IMR-90 (cell line): Measurements from ENCODE around the gene FAM8A1. TPM values are rescaled to one million over a fixed set of nuclear protein-coding genes. Genes with fewer than 3 reads are reported as not detected.

Experiments
- ATAC-seq: fragments of 200-7000 bp; cut with Tn5 transposase; 2 replicates; pipeline ENCODE4 v1.9.1; 2020; ENCODE audit warnings: low read depth, mild to moderate bottlenecking, moderate library complexity
- BruUV-seq: library from RNA; stranded (reverse); fragments of 400-500 nt; replicated peaks from 2 replicates; lab custom pipeline; 2021; lab: Mats Ljungman, UMichigan
- CTCF ChIA-PET: fragments of 300-600 bp; formaldehyde crosslinking; extraction: SDS; loops from one replicate; lab custom pipeline; 2021; ENCODE audit warnings: antibody characterized with exemption; lab: Yijun Ruan, JAX
- POLR2A ChIA-PET: fragments of 300-600 bp; sonication (Branson Sonifier 250); formaldehyde crosslinking; loops from one replicate; lab custom pipeline; 2022; ENCODE audit warnings: antibody characterized with exemption; ENCODE audit not compliant: unreplicated experiment; lab: Charles Lee
- DNase-seq: peaks from one replicate; pipeline ENCODE4 v3.0.0; 2013
- H2AFZ ChIP-seq: replicated peaks from 2 replicates; pipeline ENCODE3; 2013; ENCODE audit warnings: low read length, mild to moderate bottlenecking; ENCODE audit not compliant: poor library complexity
- H2AK5ac ChIP-seq: 2 replicates; pipeline ENCODE4 v1.6.1; 2013; ENCODE audit warnings: low read depth, low read length, inconsistent platforms
- H2AK9ac ChIP-seq: replicated peaks from 2 replicates; pipeline ENCODE3; 2013; ENCODE audit warnings: mild to moderate bottlenecking, low read depth, low read length, moderate library complexity; ENCODE audit not compliant: poor library complexity
- H2BK120ac ChIP-seq: 2 replicates; pipeline ENCODE4 v1.6.1; 2013; ENCODE audit warnings: low read depth, low read length, inconsistent platforms
- H2BK15ac ChIP-seq: 3 replicates; pipeline ENCODE4 v1.6.1; 2013; ENCODE audit warnings: low read depth, low read length, inconsistent platforms
- H2BK20ac ChIP-seq: 2 replicates; pipeline ENCODE4 v1.6.1; 2013; ENCODE audit warnings: low read depth, mild to moderate bottlenecking, inconsistent platforms, low read length, moderate library complexity
- H2BK5ac ChIP-seq: 2 replicates; pipeline ENCODE4 v1.6.1; 2013; ENCODE audit warnings: mild to moderate bottlenecking, low read depth, low read length, inconsistent platforms; ENCODE audit not compliant: poor library complexity, severe bottlenecking
- H3K14ac ChIP-seq: replicated peaks from 2 replicates; pipeline ENCODE4 v1.6.1; 2013; ENCODE audit warnings: low read depth, low read length, inconsistent platforms
- H3K18ac ChIP-seq: 2 replicates; pipeline ENCODE4 v1.6.1; 2013; ENCODE audit warnings: low read depth, low read length, control low read depth
- H3K23ac ChIP-seq: 2 replicates; pipeline ENCODE4 v1.6.1; 2013; ENCODE audit warnings: low read depth, low read length, inconsistent platforms
- H3K27ac ChIP-seq: 2 replicates; pipeline ENCODE4 v1.5.1; 2013; ENCODE audit warnings: mild to moderate bottlenecking, control low read depth, low read length; ENCODE audit not compliant: insufficient read depth
- H3K27me3 ChIP-seq: 2 replicates; pipeline ENCODE4 v1.6.1; 2013; ENCODE audit warnings: low read length; ENCODE audit not compliant: control insufficient read depth, insufficient read depth
- H3K36me3 ChIP-seq: 2 replicates; pipeline ENCODE4 v1.6.1; 2013; ENCODE audit warnings: low read length, mixed read lengths; ENCODE audit not compliant: control insufficient read depth, insufficient read depth
- H3K4ac ChIP-seq: 2 replicates; pipeline ENCODE4 v1.6.1; 2013; ENCODE audit warnings: low read depth, low read length, inconsistent platforms
- H3K4me1 ChIP-seq: 2 replicates; pipeline ENCODE4 v1.6.1; 2013; ENCODE audit warnings: low read length, mixed read lengths; ENCODE audit not compliant: control insufficient read depth, insufficient read depth
- H3K4me2 ChIP-seq: 2 replicates; pipeline ENCODE4 v1.6.1; 2013; ENCODE audit warnings: low read depth, mild to moderate bottlenecking, control low read depth, low read length, moderate library complexity
- H3K4me3 ChIP-seq: 2 replicates; pipeline ENCODE4 v1.5.1; 2013; ENCODE audit warnings: low read depth, mild to moderate bottlenecking, control low read depth, low read length, moderate library complexity; ENCODE audit not compliant: insufficient read depth
- H3K56ac ChIP-seq: 2 replicates; pipeline ENCODE4 v1.6.1; 2013; ENCODE audit warnings: low read length, inconsistent platforms; ENCODE audit not compliant: insufficient read depth; ENCODE audit errors: extremely low read depth
- H3K79me1 ChIP-seq, 2 experiments: 2 replicates each; pipeline ENCODE4 v1.6.1; 2013; ENCODE audit warnings: low read length in 2 of 2, inconsistent platforms in 1 of 2, low read depth in 1 of 2
- H3K9ac ChIP-seq: 2 replicates; pipeline ENCODE4 v1.6.1; 2013; ENCODE audit warnings: low read depth, low read length, control low read depth
- H3K9me1 ChIP-seq: 2 replicates; pipeline ENCODE4 v1.6.1; 2013; ENCODE audit warnings: low read length, inconsistent platforms; ENCODE audit not compliant: insufficient read depth
- H3K9me3 ChIP-seq: 2 replicates; pipeline ENCODE4 v1.6.1; 2013; ENCODE audit warnings: low read length; ENCODE audit not compliant: control insufficient read depth, insufficient read depth
- H4K20me1 ChIP-seq: 2 replicates; pipeline ENCODE4 v1.6.1; 2013; ENCODE audit warnings: low read length, inconsistent platforms; ENCODE audit not compliant: insufficient read depth
- H4K5ac ChIP-seq: 2 replicates; pipeline ENCODE4 v1.6.1; 2013; ENCODE audit warnings: mild to moderate bottlenecking, low read depth, low read length, control low read depth
- H4K8ac ChIP-seq, 2 experiments: 2 replicates each; pipeline ENCODE4 v1.6.1; 2013; ENCODE audit warnings: low read depth in 2 of 2, low read length in 2 of 2, control low read depth in 1 of 2, inconsistent platforms in 1 of 2
- H4K91ac ChIP-seq: 2 replicates; pipeline ENCODE4 v1.6.1; 2013; ENCODE audit warnings: low read depth, low read length, inconsistent platforms; ENCODE audit not compliant: insufficient read depth
- BHLHE40 ChIP-seq: fragments of 150-350 bp; IDR thresholded peaks from 2 replicates; pipeline ENCODE4 v1.6.1; 2016; ENCODE audit warnings: mild to moderate bottlenecking, low read depth, low read length
- CEBPB ChIP-seq: IDR thresholded peaks from 2 replicates; pipeline ENCODE4 v1.6.1; 2012; ENCODE audit warnings: low read depth, low read length, improper control_type of control experiment
- CHD1 ChIP-seq: IDR thresholded peaks from 2 replicates; pipeline ENCODE4 v1.6.1; 2012; ENCODE audit warnings: low read depth, low read length, improper control_type of control experiment
- FOS ChIP-seq: fragments of 150-350 bp; IDR thresholded peaks from 2 replicates; pipeline ENCODE4 v1.6.1; 2016; ENCODE audit warnings: low read depth, low read length
- MAFK ChIP-seq: IDR thresholded peaks from 2 replicates; pipeline ENCODE4 v1.6.1; 2012; ENCODE audit warnings: low read depth, low read length, improper control_type of control experiment
- MAZ ChIP-seq: IDR thresholded peaks from 2 replicates; pipeline ENCODE4 v1.6.1; 2012; ENCODE audit warnings: low read depth, mild to moderate bottlenecking, low read length, improper control_type of control experiment, moderate library complexity, borderline replicate concordance
- MXI1 ChIP-seq: IDR thresholded peaks from 2 replicates; pipeline ENCODE4 v1.6.1; 2012; ENCODE audit warnings: low read depth, mild to moderate bottlenecking, low read length, moderate library complexity, borderline replicate concordance
- NFE2L2 ChIP-seq: fragments of 150-350 bp; IDR thresholded peaks from 2 replicates; pipeline ENCODE4 v1.6.1; 2016; ENCODE audit warnings: low read depth, mild to moderate bottlenecking, low read length
- POLR2A ChIP-seq: IDR thresholded peaks from 2 replicates; pipeline ENCODE4 v1.6.1; 2012; ENCODE audit warnings: mild to moderate bottlenecking, low read depth, low read length
- RAD21 ChIP-seq: IDR thresholded peaks from 2 replicates; pipeline ENCODE4 v1.6.1; 2012; ENCODE audit warnings: low read length, improper control_type of control experiment
- RCOR1 ChIP-seq: IDR thresholded peaks from 2 replicates; pipeline ENCODE4 v1.6.1; 2012; ENCODE audit warnings: mild to moderate bottlenecking, low read length, improper control_type of control experiment; ENCODE audit not compliant: insufficient replicate concordance
- RFX5 ChIP-seq: IDR thresholded peaks from 2 replicates; pipeline ENCODE4 v1.8.0; 2012; ENCODE audit warnings: low read depth, mild to moderate bottlenecking, low read length, moderate library complexity
- SMC3 ChIP-seq: fragments of 150-350 bp; IDR thresholded peaks from 2 replicates; pipeline ENCODE4 v1.6.1; 2016; ENCODE audit warnings: low read depth, mild to moderate bottlenecking, antibody characterized with exemption, low read length, moderate library complexity
- USF2 ChIP-seq: fragments of 150-350 bp; IDR thresholded peaks from 2 replicates; pipeline ENCODE4 v1.6.1; 2017; ENCODE audit warnings: mild to moderate bottlenecking, antibody characterized with exemption, low read length, low read depth
- WGBS, 2 experiments: methylation state at CpG; one replicate each; pipeline versions ENCODE4 v1.1.5 to v1.1.7; 2013; ENCODE audit warnings: missing lambda C conversion rate in 2 of 2; ENCODE audit not compliant: insufficient read length in 1 of 2; ENCODE audit errors: extremely low coverage in 2 of 2; 5-methylcytosine and 5-hydroxymethylcytosine counted together
- dilution Hi-C: fragments of 300-500 bp; cut with HindIII; formaldehyde crosslinking; loops from one replicate; pipeline ENCODE4 v1.14.3; 2018; ENCODE audit warnings: low sequenced_read_pairs; ENCODE audit not compliant: unreplicated experiment
- in situ Hi-C: fragments of 300-500 bp; cut with MboI; formaldehyde crosslinking; loops from 3 replicates; pipeline ENCODE4 v1.14.3; 2019; ENCODE audit warnings: low sequenced_read_pairs, inconsistent platforms, mixed read lengths
- intact Hi-C: fragments of 100-400 bp; cut with micrococcal nuclease; formaldehyde crosslinking; loops from 2 replicates; pipeline ENCODE4 v1.10.0; 2022
- polyA plus RNA-seq, 3 experiments: library from polyadenylated mRNA; depleted of rRNA; stranded (reverse); fragments of >200 nt; gene quantifications; 2 replicates each; pipeline ENCODE4 v1.2.3, GENCODE V29; 2012; ENCODE audit warnings: low replicate concordance in 1 of 3
- total RNA-seq: library from RNA; depleted of rRNA; stranded (reverse); fragments of >200 nt; gene quantifications from 2 replicates; pipeline ENCODE4 v1.2.3, GENCODE V29; 2012
- TF ChIP-seq, protein P1 (sequence below): fragments of 150-350 bp; IDR thresholded peaks from 2 replicates; pipeline ENCODE4 v1.6.1; 2016; ENCODE audit warnings: low read depth, mild to moderate bottlenecking, low read length, moderate library complexity, borderline replicate concordance
- TF ChIP-seq, protein P2 (sequence below): conservative IDR thresholded peaks from 2 replicates; pipeline ENCODE4 v1.5.1; 2012; ENCODE audit warnings: mild to moderate bottlenecking, low read depth, low read length, improper control_type of control experiment

FAM8A1 gene
- total and polyA plus RNA-seq, 2 of the 4 experiments (the other 2 are of a cell fraction) = 8.1 to 8.2 TPM

DNA sequence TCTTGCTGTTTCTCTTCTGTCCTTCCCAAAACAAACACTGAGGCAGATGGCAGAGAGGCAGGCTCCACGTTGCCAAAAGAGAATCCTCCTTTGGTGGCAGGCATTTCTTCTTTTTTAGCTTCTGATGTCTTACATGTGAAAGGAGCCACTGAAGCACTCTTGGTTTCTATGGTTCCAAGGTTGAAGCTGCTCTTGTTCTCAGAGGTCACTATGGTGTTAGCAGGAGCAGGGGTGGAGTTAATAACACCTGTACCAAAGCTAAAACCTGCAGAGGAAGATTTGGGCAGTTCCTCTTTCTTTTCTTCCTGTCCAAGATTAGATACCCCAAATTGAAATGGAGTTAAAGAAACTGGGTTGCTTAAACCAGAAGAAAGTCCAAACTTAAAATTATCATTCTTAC lies 28.8 kb downstream of the FAM8A1 start:
- Histone ChIP-seq H3K4ac (no peak overlapping the region), H4K8ac (no peak overlapping the region), H3K4me1 (no peaks in the 10 kb centered on the region; the same call in 1 of the 2 replicates), H4K20me1 (peaks cover 8% of the 10 kb centered on the region), H3K9me1 (peaks cover 10% of the 10 kb centered on the region), H3K14ac (no peak overlapping the region), H3K27me3 (no peaks in the 10 kb centered on the region), H3K4me2 (no peak overlapping the region), H4K91ac (no peak overlapping the region), H2BK5ac (no peak overlapping the region), H3K79me1 (peaks cover 43 to 58% of the 10 kb centered on the region in 2 experiments), H3K27ac (no peak overlapping the region), H3K9ac (no peak overlapping the region), H4K5ac (0 out of 2 replicates have a peak overlapping the region, but pooled peaks have one; percentile 4), H3K4me3 (no peak overlapping the region), H3K36me3 (peaks cover 24% of the 10 kb centered on the region), H2AFZ (no peak overlapping the region), H2BK20ac (no peak overlapping the region), H2AK9ac (no peak overlapping the region), H2AK5ac (no peak overlapping the region), H3K18ac (no peak overlapping the region), H2BK15ac (no peak overlapping the region), H3K9me3 (no peaks in the 10 kb centered on the region), H3K56ac (no peak overlapping the region), H2BK120ac (no peak overlapping the region), H3K23ac (no peak overlapping the region)
- POLR2A ChIA-PET = no interaction called here
- BruUV-seq = TSS peak; percentile 94
- dilution Hi-C loops (no loop called here), in situ Hi-C loops (loop anchor here (10.0 kb wide), 1 partner anchor 146 kb away; no protein-coding TSS in a partner anchor), intact Hi-C loops (no loop called here)
- no peak for TF ChIP-seq FOS
- TF ChIP-seq, protein P1, sequence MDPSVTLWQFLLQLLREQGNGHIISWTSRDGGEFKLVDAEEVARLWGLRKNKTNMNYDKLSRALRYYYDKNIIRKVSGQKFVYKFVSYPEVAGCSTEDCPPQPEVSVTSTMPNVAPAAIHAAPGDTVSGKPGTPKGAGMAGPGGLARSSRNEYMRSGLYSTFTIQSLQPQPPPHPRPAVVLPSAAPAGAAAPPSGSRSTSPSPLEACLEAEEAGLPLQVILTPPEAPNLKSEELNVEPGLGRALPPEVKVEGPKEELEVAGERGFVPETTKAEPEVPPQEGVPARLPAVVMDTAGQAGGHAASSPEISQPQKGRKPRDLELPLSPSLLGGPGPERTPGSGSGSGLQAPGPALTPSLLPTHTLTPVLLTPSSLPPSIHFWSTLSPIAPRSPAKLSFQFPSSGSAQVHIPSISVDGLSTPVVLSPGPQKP = no peak
- no peak for TF ChIP-seq MXI1
- TF ChIP-seq, protein P2, sequence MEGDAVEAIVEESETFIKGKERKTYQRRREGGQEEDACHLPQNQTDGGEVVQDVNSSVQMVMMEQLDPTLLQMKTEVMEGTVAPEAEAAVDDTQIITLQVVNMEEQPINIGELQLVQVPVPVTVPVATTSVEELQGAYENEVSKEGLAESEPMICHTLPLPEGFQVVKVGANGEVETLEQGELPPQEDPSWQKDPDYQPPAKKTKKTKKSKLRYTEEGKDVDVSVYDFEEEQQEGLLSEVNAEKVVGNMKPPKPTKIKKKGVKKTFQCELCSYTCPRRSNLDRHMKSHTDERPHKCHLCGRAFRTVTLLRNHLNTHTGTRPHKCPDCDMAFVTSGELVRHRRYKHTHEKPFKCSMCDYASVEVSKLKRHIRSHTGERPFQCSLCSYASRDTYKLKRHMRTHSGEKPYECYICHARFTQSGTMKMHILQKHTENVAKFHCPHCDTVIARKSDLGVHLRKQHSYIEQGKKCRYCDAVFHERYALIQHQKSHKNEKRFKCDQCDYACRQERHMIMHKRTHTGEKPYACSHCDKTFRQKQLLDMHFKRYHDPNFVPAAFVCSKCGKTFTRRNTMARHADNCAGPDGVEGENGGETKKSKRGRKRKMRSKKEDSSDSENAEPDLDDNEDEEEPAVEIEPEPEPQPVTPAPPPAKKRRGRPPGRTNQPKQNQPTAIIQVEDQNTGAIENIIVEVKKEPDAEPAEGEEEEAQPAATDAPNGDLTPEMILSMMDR = no peak
- no peak for TF ChIP-seq CEBPB
- TF ChIP-seq USF2 = no peak
- TF ChIP-seq NFE2L2 = no peak
- TF ChIP-seq RCOR1 = no peak
- TF ChIP-seq MAZ = no peak
- no peak for TF ChIP-seq POLR2A
- TF ChIP-seq MAFK = no peak
- no peak for TF ChIP-seq RAD21
- no peak for TF ChIP-seq RFX5
- no peak for TF ChIP-seq BHLHE40
- no peak for TF ChIP-seq CHD1
- TF ChIP-seq SMC3 = no peak
- 40% methylated on average over 1 of the region's 1 CpG; no CpG with 5 or more reads in 1 of the 2 experiments for WGBS, 2 experiments
- DNase-seq = no peak
- CTCF ChIA-PET = no interaction called here
- ATAC-seq = no peak
